ENCODE data around the gene ASZ1.

The ASZ1 gene

GRCh38 chr7:117402109-117402508 is 25.2 kb downstream of the ASZ1 start:
- Histone ChIP-seq H3K4me3 (ENCODE audit: low read depth, low read length) (no peak overlapping the region), H3K9me3 (ENCODE audit: control insufficient read depth, insufficient read depth, low read depth, low read length) (no peaks in the 10 kb centered on the region), H3K27ac (ENCODE audit: extremely low read depth, low read depth, low read length) (no peak overlapping the region), H3K4me1 (ENCODE audit: control insufficient read depth, insufficient read depth, low read length) (no peaks in the 10 kb centered on the region), H3K36me3 (ENCODE audit: control insufficient read depth in 2 of 2, insufficient read depth in 1 of 2, low read length in 2 of 2) (no peaks in the 10 kb centered on the region)
- ChIA-PET POLR2A (no interaction called here), CTCF (interaction anchor here (0.6 to 2.7 kb wide), 3 partner anchors 9 to 147 kb away, joined by 3 to 11 read pairs (median 4); no protein-coding TSS in a partner anchor)
- TF ChIP-seq ZNF449 (tag by site-specific recombination; IDR thresholded peaks at IDR 0.05), result no peak
- TF ChIP-seq ZNF76 (tag by site-specific recombination; IDR thresholded peaks at IDR 0.05; ENCODE audit: borderline replicate concordance, low read depth), result no peak
- no peak for TF ChIP-seq SALL2 (tag by site-specific recombination; IDR thresholded peaks at IDR 0.05; ENCODE audit: borderline replicate concordance)
- TF ChIP-seq GLI4 (tag by site-specific recombination; IDR thresholded peaks at IDR 0.05), result no peak
- TF ChIP-seq, protein P1, sequence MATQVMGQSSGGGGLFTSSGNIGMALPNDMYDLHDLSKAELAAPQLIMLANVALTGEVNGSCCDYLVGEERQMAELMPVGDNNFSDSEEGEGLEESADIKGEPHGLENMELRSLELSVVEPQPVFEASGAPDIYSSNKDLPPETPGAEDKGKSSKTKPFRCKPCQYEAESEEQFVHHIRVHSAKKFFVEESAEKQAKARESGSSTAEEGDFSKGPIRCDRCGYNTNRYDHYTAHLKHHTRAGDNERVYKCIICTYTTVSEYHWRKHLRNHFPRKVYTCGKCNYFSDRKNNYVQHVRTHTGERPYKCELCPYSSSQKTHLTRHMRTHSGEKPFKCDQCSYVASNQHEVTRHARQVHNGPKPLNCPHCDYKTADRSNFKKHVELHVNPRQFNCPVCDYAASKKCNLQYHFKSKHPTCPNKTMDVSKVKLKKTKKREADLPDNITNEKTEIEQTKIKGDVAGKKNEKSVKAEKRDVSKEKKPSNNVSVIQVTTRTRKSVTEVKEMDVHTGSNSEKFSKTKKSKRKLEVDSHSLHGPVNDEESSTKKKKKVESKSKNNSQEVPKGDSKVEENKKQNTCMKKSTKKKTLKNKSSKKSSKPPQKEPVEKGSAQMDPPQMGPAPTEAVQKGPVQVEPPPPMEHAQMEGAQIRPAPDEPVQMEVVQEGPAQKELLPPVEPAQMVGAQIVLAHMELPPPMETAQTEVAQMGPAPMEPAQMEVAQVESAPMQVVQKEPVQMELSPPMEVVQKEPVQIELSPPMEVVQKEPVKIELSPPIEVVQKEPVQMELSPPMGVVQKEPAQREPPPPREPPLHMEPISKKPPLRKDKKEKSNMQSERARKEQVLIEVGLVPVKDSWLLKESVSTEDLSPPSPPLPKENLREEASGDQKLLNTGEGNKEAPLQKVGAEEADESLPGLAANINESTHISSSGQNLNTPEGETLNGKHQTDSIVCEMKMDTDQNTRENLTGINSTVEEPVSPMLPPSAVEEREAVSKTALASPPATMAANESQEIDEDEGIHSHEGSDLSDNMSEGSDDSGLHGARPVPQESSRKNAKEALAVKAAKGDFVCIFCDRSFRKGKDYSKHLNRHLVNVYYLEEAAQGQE (tag by site-specific recombination; IDR thresholded peaks at IDR 0.05), result no peak
- no peak for TF ChIP-seq ZNF214 (tag by site-specific recombination; IDR thresholded peaks at IDR 0.05; ENCODE audit: borderline replicate concordance)
- TF ChIP-seq ZNF571 (tag by site-specific recombination; IDR thresholded peaks at IDR 0.05), result no peak

GRCh38 chr7:117401293-117402002 is 25.8 kb downstream of the ASZ1 start:
- H3K9me3 ChIP-seq (ENCODE audit: control insufficient read depth, insufficient read depth, low read depth, low read length), result no peaks in the 10 kb centered on the region
- ChIA-PET CTCF (interaction anchor here (0.6 to 2.7 kb wide), 9 partner anchors 10 to 754 kb away, joined by 3 to 17 read pairs (median 4); no protein-coding TSS in a partner anchor), POLR2A (no interaction called here)
- no peaks in the 10 kb centered on the region for H3K36me3 ChIP-seq (ENCODE audit: control insufficient read depth in 2 of 2, insufficient read depth in 1 of 2, low read length in 2 of 2)
- no peak overlapping the region for H3K4me3 ChIP-seq (ENCODE audit: low read depth, low read length)
- no peaks in the 10 kb centered on the region for H3K4me1 ChIP-seq (ENCODE audit: control insufficient read depth, insufficient read depth, low read length)
- no peak overlapping the region for H3K27ac ChIP-seq (ENCODE audit: extremely low read depth, low read depth, low read length)
- TF ChIP-seq ZNF837 (tag by site-specific recombination; IDR thresholded peaks at IDR 0.05) (no peak), ZNF175 (tag by site-specific recombination; IDR thresholded peaks at IDR 0.05) (no peak), ZNF292 (tag by site-specific recombination; IDR thresholded peaks at IDR 0.05; ENCODE audit: borderline replicate concordance, low read depth) (no peak), ZNF37A (tag by site-specific recombination; IDR thresholded peaks at IDR 0.05) (no peak), ZNF518A (tag by site-specific recombination; conservative IDR thresholded peaks at IDR 0.05; ENCODE audit: low read depth) (no peak), ZNF596 (tag by site-specific recombination; IDR thresholded peaks at IDR 0.05) (no peak), ZNF155 (tag by site-specific recombination; IDR thresholded peaks at IDR 0.05) (no peak), ZNF266 (tag by site-specific recombination; IDR thresholded peaks at IDR 0.05; ENCODE audit: low read depth) (no peak), ZNF600 (tag by site-specific recombination; IDR thresholded peaks at IDR 0.05) (no peak), TCF7L2 (IDR thresholded peaks at IDR 0.05; ENCODE audit: borderline replicate concordance, low read depth, low read length) (no peak), ZNF341 (tag by site-specific recombination; IDR thresholded peaks at IDR 0.05; ENCODE audit: low read depth) (no peak), ZNF664 (tag by site-specific recombination; IDR thresholded peaks at IDR 0.05) (no peak), OSR2 (tag by site-specific recombination; IDR thresholded peaks at IDR 0.05) (no peak)
